GM21737 (cell line): ENCODE measurements around the gene MRPL21.

Experiments used
- ATAC-seq: cut with Tn5 transposase; IDR thresholded peaks from one replicate; pipeline ENCODE4 v1.9.1; 2021; ENCODE audit warnings: mild to moderate bottlenecking, moderate library complexity; ENCODE audit not compliant: unreplicated experiment

The MRPL21 gene

DNA sequence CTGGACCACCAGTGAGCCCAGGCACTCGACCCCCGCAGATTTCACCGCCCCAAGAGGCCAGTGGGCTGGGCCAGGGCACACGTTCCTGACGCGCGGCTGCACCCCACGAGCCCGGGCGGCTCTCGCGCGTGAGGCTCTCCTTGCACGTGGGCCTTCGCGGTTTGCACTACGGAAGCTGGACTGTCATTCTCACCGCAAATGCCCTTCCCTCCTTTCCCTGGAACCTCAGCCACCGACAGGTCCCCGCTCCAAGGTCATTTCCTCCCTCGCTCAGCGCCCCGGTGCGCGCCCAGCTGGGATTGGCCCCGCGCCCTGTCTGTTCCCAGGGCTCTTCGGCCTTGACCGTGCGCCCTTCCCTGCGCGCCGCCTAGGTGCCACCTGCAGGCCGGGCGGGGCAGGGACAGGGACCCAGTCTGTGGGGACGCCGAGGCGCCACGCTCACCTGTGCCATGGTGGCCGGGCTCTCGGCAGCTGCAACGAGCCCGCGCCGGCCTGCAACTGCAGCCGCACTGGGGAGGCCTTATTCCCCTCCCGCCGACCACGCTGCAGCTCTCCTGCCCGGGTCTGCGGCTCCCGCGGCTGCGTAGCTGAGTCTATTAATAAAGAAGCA, 59.8 kb downstream of the MRPL21 start:
- ATAC-seq: peak; percentile 47

DNA sequence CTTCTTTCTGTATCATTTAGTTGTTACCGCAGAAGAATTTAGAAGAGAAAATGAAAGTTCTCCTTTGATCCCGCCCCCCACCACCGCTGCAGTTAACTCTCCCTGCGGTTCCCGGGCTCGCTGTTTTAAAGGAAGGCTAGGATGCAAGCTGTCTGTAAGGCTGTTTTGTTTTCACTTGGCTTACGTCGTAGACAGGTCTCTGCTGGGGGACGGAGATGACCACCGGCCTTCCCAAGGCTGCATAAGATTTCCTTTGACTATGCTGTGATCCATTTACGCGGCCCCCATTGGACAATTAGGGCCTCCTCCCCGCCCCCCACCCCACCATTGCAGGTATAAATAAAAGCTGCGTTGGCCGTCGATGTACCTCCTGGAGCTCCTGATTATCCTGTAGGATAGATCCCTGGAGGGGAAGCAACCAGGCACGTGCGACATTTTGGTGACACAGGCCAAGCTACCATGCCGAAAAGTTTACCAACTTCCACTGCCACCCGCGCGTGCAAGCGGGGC, 60.5 kb downstream of the MRPL21 start:
- no peak for ATAC-seq

DNA sequence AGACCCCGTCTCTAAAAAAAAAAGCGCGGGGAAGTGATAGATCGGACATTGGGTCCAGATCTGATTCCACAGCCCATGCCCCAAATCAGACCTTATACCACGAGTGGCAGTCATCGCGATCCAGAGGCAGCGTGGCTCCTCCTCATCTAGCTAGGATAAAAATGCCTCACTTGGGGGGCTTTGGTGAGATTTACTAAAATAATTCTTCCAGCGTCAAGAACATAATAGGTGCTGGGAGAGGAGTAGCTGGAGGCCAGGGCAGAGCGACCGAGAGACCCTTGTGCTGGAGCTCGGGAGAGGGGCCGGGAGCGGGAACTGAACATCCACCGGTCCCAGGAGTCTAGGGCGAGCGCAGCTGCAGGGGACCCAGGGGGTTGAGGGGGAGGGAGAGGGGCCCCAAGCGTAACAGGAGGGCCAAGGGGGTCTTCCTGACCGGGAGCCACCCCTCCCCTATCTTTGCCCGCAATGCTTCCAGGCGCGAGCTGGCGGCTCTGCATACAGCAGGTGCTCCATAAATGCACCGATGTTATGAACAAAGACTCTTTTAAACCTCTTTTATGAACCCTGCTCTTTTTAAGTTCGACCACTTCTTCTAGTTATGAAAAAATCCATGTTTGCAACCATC, 61.1 kb downstream of the MRPL21 start:
- ATAC-seq: no peak

DNA sequence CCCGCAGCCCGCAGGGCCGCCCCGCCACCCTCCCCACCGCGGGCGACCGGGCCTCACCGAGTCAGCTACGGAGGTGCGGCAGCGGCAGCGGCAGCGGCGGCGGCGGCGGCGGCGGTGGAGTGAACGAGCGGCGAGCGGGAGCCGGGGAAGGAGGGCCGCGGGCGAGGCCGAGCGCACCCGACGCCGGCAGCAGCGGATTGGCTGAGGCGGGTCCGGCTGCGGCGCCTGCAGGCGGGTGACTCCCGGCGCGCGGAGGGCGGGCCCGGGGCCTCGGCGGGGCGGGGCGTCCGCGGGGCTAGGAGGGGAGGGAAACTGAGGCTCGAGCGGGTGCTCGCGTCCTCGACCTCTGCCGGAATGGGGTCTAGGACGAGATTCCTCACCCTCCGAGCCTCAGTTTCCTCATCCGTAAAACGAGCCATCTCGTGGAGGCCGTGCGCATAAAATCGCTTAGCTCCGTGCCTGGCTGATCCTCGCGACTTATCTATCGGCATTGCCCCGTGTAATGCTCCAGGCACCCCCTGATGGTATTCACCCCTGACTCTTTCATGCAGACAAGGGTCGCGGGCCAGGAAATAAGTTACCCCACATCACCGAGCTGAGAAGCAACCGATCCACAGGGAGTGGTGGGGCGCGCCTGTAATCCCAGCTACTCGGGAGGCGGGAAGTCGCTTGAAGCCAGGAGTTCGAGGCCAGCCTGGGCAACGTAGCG, 61.8 kb downstream of the MRPL21 start, which contains the start of gene CPT1A:
Gene CPT1A (minus strand): TSS at position 199 of the 709 bp plus-strand sequence. CDS start 26,442 bp downstream, outside the sequence.
- no peak for ATAC-seq
